ENCODE data around the gene DRAM2.

- TF ChIP-seq POLR2AphosphoS5 (IDR thresholded peaks at IDR 0.05), result no peak
- TF ChIP-seq, protein P1, sequence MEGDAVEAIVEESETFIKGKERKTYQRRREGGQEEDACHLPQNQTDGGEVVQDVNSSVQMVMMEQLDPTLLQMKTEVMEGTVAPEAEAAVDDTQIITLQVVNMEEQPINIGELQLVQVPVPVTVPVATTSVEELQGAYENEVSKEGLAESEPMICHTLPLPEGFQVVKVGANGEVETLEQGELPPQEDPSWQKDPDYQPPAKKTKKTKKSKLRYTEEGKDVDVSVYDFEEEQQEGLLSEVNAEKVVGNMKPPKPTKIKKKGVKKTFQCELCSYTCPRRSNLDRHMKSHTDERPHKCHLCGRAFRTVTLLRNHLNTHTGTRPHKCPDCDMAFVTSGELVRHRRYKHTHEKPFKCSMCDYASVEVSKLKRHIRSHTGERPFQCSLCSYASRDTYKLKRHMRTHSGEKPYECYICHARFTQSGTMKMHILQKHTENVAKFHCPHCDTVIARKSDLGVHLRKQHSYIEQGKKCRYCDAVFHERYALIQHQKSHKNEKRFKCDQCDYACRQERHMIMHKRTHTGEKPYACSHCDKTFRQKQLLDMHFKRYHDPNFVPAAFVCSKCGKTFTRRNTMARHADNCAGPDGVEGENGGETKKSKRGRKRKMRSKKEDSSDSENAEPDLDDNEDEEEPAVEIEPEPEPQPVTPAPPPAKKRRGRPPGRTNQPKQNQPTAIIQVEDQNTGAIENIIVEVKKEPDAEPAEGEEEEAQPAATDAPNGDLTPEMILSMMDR (IDR thresholded peaks at IDR 0.05), result no peak
- no peak for TF ChIP-seq POLR2A (IDR thresholded peaks at IDR 0.05)
Measured at GRCh38 chr1:111082421-111083203, 57.3 kb downstream of the DRAM2 start.

Data from gastroesophageal sphincter (tissue), 3 donors.